GF-D8 (cell line): ENCODE results near the gene CLEC3B.
A peak's percentile ranks its signal among the peaks of the same experiment; 100 is the strongest.
"Not testable (repeated sequence)": the region's sequence is repeated elsewhere in the genome, so short reads cannot be mapped to it uniquely, and the experiment has no call there.

ENCODE experiments used
- DNase-seq: peaks from one replicate; lab custom pipeline; 2025; lab: John Stamatoyannopoulos, UW

CLEC3B gene

GRCh38 chr3:45035441-45036301, 9.6 kb downstream of the CLEC3B start:
- no peak for DNase-seq

GRCh38 chr3:45037720-45038455, 11.8 kb downstream of the CLEC3B start:
- DNase-seq, result peak; percentile 81

GRCh38 chr3:45041666-45042065, 15.6 kb downstream of the CLEC3B start:
- DNase-seq, result no peak

GRCh38 chr3:45042162-45042561, 16.1 kb downstream of the CLEC3B start:
- no peak for DNase-seq

GRCh38 chr3:45043728-45044299, 17.7 kb downstream of the CLEC3B start:
- DNase-seq, result no peak

GRCh38 chr3:45048244-45048643, 22.1 kb downstream of the CLEC3B start:
- no peak for DNase-seq

- DNase-seq, result no peak
These were observed 23.7 kb downstream of the CLEC3B start for GRCh38 chr3:45049807-45050206.

GRCh38 chr3:45051685-45052084, 25.6 kb downstream of the CLEC3B start:
- no peak for DNase-seq

- DNase-seq, result not testable (repeated sequence)
These were observed 27.7 kb downstream of the CLEC3B start for GRCh38 chr3:45053805-45054195.

- peak; percentile 33 for DNase-seq
These were observed 28.2 kb downstream of the CLEC3B start for GRCh38 chr3:45054196-45054857.

- DNase-seq, result peak; percentile 63
These were observed 28.9 kb downstream of the CLEC3B start for GRCh38 chr3:45055032-45055410.

GRCh38 chr3:45055411-45056143, 29.5 kb downstream of the CLEC3B start:
- DNase-seq, result no peak

- no peak for DNase-seq
These were observed 30.7 kb downstream of the CLEC3B start for GRCh38 chr3:45056608-45057301.

- DNase-seq, result no peak
These were observed 31.5 kb downstream of the CLEC3B start for GRCh38 chr3:45057557-45057956.

- no peak for DNase-seq
These were observed 33.0 kb downstream of the CLEC3B start for GRCh38 chr3:45059132-45059531.

GRCh38 chr3:45060165-45060892, 34.2 kb downstream of the CLEC3B start:
- DNase-seq, result no peak

GRCh38 chr3:45062697-45063070, 36.6 kb downstream of the CLEC3B start:
- no peak for DNase-seq

GRCh38 chr3:45064512-45065372, 38.6 kb downstream of the CLEC3B start:
- DNase-seq, result peak; percentile 80

- no peak for DNase-seq
These were observed 39.2 kb downstream of the CLEC3B start for GRCh38 chr3:45065373-45065720.
